K562 (cell line): ENCODE data around the gene PUM1. TPM values are rescaled to one million over a fixed set of nuclear protein-coding genes. Genes with fewer than 3 reads are reported as not detected.
A peak's percentile ranks its signal among the peaks of the same experiment; 100 is the strongest.

Source experiments
- ATAC-seq: fragments of 200-7000 bp; cut with Tn5 transposase; 3 replicates; pipeline ENCODE4 v1.9.1; 2020; ENCODE audit warnings: moderate library complexity
- BruUV-seq: library from RNA; stranded (reverse); fragments of 400-500 nt; replicated peaks from 2 replicates; lab custom pipeline; 2021; lab: Mats Ljungman, UMichigan
- CTCF ChIA-PET: fragments of 300-600 bp; formaldehyde crosslinking; extraction: SDS; loops from one replicate; lab custom pipeline; 2021; ENCODE audit warnings: low intra/inter-chr PET ratio; lab: Yijun Ruan, JAX
- POLR2A ChIA-PET: fragments of 300-600, 350-650 bp; sonication (Branson Sonifier 250); formaldehyde crosslinking; extraction: SDS; loops from one replicate; lab custom pipeline; 2021; ENCODE audit warnings: antibody characterized with exemption, inconsistent platforms; lab: Yijun Ruan, JAX
- DNase-seq, 4 experiments: peaks; one replicate each; pipeline versions ENCODE4 v3.0.0 to v3.0.0-alpha.2; 2011 to 2018; ENCODE audit warnings: low spot score in 3 of 4, mixed read lengths in 3 of 4; ENCODE audit errors: extremely low read depth in 1 of 4
- FAIRE-seq: peaks from 2 replicates; lab custom pipeline; 2011; peaks lifted over from hg19 to GRCh38; lab: Jason Lieb, UNC
- H2AFZ ChIP-seq: 2 replicates; pipeline ENCODE4 v1.6.0; 2011; ENCODE audit warnings: low read depth, low read length, control low read depth, inconsistent platforms
- H3K27ac ChIP-seq: fragments of 200-600 bp; 3 replicates; pipeline ENCODE4 v1.8.0; 2011; ENCODE audit warnings: low read depth, mild to moderate bottlenecking, control low read depth, inconsistent platforms, low read length, moderate library complexity, mixed read lengths; ENCODE audit errors: extremely low read depth
- H3K27me3 ChIP-seq, 2 experiments: fragments of 300-600 bp in 1 of 2; 2 replicates in 1 of 2; 3 replicates in 1 of 2; pipeline versions ENCODE4 v1.6.0 to v1.8.0; 2011; ENCODE audit warnings: inconsistent platforms in 2 of 2, low read length in 2 of 2, mild to moderate bottlenecking in 1 of 2, mixed read lengths in 1 of 2, moderate library complexity in 1 of 2; ENCODE audit not compliant: control insufficient read depth in 2 of 2, insufficient read depth in 2 of 2
- H3K36me3 ChIP-seq: fragments of 300-600 bp; 3 replicates; pipeline ENCODE4 v1.8.0; 2011; ENCODE audit warnings: mild to moderate bottlenecking, low read length, inconsistent platforms; ENCODE audit not compliant: control insufficient read depth, insufficient read depth
- H3K4me1 ChIP-seq, 2 experiments: fragments of 200-600 bp in 1 of 2; replicated peaks in 1 of 2; 2 replicates in 1 of 2; 3 replicates in 1 of 2; pipeline versions ENCODE4 v1.5.1 to v1.8.0; 2011; ENCODE audit warnings: inconsistent platforms in 2 of 2, low read length in 2 of 2, mild to moderate bottlenecking in 1 of 2, mixed read lengths in 1 of 2, moderate library complexity in 1 of 2; ENCODE audit not compliant: control insufficient read depth in 2 of 2, insufficient read depth in 2 of 2
- H3K4me2 ChIP-seq: 2 replicates; pipeline ENCODE4 v1.6.1; 2011; ENCODE audit warnings: low read length, control low read depth, inconsistent platforms, mixed read lengths; ENCODE audit not compliant: insufficient read depth
- H3K4me3 ChIP-seq: fragments of 200-600 bp; sonication (generic), shearing (Covaris generic); 2 replicates; pipeline ENCODE4 v1.5.1; 2016; ENCODE audit warnings: control low read depth, inconsistent platforms
- H3K79me2 ChIP-seq: fragments of 200-600 bp; 3 replicates; pipeline ENCODE4 v1.8.0; 2011; ENCODE audit warnings: low read length, inconsistent platforms; ENCODE audit not compliant: control insufficient read depth, insufficient read depth
- H3K9ac ChIP-seq, 2 experiments: 2 replicates each; pipeline versions ENCODE4 v1.6.0 to v1.6.1; 2011; ENCODE audit warnings: low read depth in 2 of 2, low read length in 2 of 2, control low read depth in 1 of 2, inconsistent platforms in 1 of 2, mild to moderate bottlenecking in 1 of 2, mixed read lengths in 1 of 2; ENCODE audit not compliant: insufficient read depth in 1 of 2
- H3K9me1 ChIP-seq: one replicate; pipeline ENCODE4 v1.6.0; 2011; ENCODE audit warnings: inconsistent platforms, mild to moderate bottlenecking, low read length, moderate library complexity; ENCODE audit not compliant: control insufficient read depth, insufficient read depth
- H3K9me3 ChIP-seq: replicated peaks from 2 replicates; pipeline ENCODE4 v1.5.1; 2011; ENCODE audit warnings: low read depth, low read length, inconsistent platforms; ENCODE audit not compliant: control insufficient read depth, insufficient read depth
- H4K20me1 ChIP-seq: replicated peaks from 2 replicates; pipeline ENCODE4 v1.6.1; 2011; ENCODE audit warnings: low read length, inconsistent platforms, mixed read lengths; ENCODE audit not compliant: control insufficient read depth, insufficient read depth
- CEBPB ChIP-seq: fragments of 450-650 bp; IDR thresholded peaks from 2 replicates; pipeline ENCODE4 v1.6.1; 2016; ENCODE audit warnings: missing genetic modification characterization, missing compliant biosample characterization
- CEBPG ChIP-seq, 3 experiments: fragments of 200-800 bp in 1 of 3; sonication (Bioruptor generic) in 1 of 3; sonication (generic) in 1 of 3; formaldehyde crosslinking in 1 of 3; IDR thresholded peaks in 2 of 3; conservative IDR thresholded peaks in 1 of 3; 2 replicates each; pipeline versions ENCODE4 v1.6.1 to v1.8.0; 2016 to 2022; ENCODE audit warnings: missing compliant biosample characterization in 2 of 3, missing genetic modification characterization in 2 of 3, mild to moderate bottlenecking in 1 of 3, missing genetic modification reagents in 1 of 3
- KLF1 ChIP-seq: fragments of 450-650 bp; IDR thresholded peaks from 2 replicates; pipeline ENCODE4 v1.6.1; 2016; ENCODE audit warnings: missing genetic modification characterization, missing compliant biosample characterization
- MAFF ChIP-seq: IDR thresholded peaks from 2 replicates; pipeline ENCODE4 v1.6.1; 2012; ENCODE audit warnings: low read length, improper control_type of control experiment
- MYNN ChIP-seq, 2 experiments: sonication (generic); formaldehyde crosslinking in 1 of 2; IDR thresholded peaks; 2 replicates each; pipeline versions ENCODE4 v1.5.0 to v1.6.1; 2016 to 2020; ENCODE audit warnings: antibody characterized with exemption in 1 of 2, missing genetic modification reagents in 1 of 2
- TEAD4 ChIP-seq, 2 experiments: sonication (generic) in 1 of 2; formaldehyde crosslinking in 1 of 2; IDR thresholded peaks; 2 replicates each; pipeline versions ENCODE4 v1.6.1 to v1.8.0; 2012 to 2022; ENCODE audit warnings: borderline replicate concordance in 1 of 2, inconsistent platforms in 1 of 2, low read length in 1 of 2, mild to moderate bottlenecking in 1 of 2, missing genetic modification reagents in 1 of 2
- WGBS: fragments of 100-300 bp; shearing (Covaris generic); methylation state at CpG from one replicate; pipeline ENCODE4 v1.1.6; 2016; ENCODE audit warnings: low coverage, mixed read lengths; ENCODE audit not compliant: insufficient coverage; ENCODE audit errors: missing lambda C conversion rate; 5-methylcytosine and 5-hydroxymethylcytosine counted together
- in situ Hi-C: fragments of 300-500 bp; cut with MboI; formaldehyde crosslinking; loops from 4 replicates; pipeline ENCODE4 v1.15.0; 2018; ENCODE audit warnings: inconsistent platforms, mixed read lengths
- intact Hi-C: fragments of 100-400 bp; cut with micrococcal nuclease; formaldehyde crosslinking; loops from 2 replicates; pipeline ENCODE4 v1.14.2; 2022
- polyA plus RNA-seq, 8 experiments: library from polyadenylated mRNA; depleted of rRNA in 4 of 8; stranded (reverse) in 5 of 8; unstranded in 3 of 8; fragments of >200 nt; fragmentation: Nextera tagmentation in 2 of 8; fragmentation: Illumina TruSeq in 1 of 8; extraction: Ambion mirVana in 2 of 8; extraction: Trizol in 1 of 8; gene quantifications; 2 replicates each; pipeline versions ENCODE4 v1.2.1 to v1.2.3, GENCODE V29; 2011 to 2014; ENCODE audit warnings: inconsistent platforms in 1 of 8, missing spikeins in 1 of 8
- total RNA-seq, 7 experiments: library from RNA; depleted of rRNA in 6 of 7; stranded (reverse); fragments of >200 nt in 6 of 7; fragmentation: Illumina TruSeq in 2 of 7; extraction: Trizol in 2 of 7; gene quantifications; 2 replicates each; pipeline versions ENCODE4 v1.2.1 to v1.2.3, GENCODE V29; 2011 to 2021; ENCODE audit warnings: low replicate concordance in 1 of 7
- TF ChIP-seq, protein P1 (sequence below): IDR thresholded peaks from 2 replicates; pipeline ENCODE4 v1.6.1; 2016; ENCODE audit warnings: missing genetic modification characterization, missing compliant biosample characterization

PUM1 gene
- total and polyA plus RNA-seq, 9 of the 15 experiments (the other 6 are each of a cell fraction or from before 2014, with no cell fraction given), result 37.7 to 104 (median 55.7) TPM

DNA sequence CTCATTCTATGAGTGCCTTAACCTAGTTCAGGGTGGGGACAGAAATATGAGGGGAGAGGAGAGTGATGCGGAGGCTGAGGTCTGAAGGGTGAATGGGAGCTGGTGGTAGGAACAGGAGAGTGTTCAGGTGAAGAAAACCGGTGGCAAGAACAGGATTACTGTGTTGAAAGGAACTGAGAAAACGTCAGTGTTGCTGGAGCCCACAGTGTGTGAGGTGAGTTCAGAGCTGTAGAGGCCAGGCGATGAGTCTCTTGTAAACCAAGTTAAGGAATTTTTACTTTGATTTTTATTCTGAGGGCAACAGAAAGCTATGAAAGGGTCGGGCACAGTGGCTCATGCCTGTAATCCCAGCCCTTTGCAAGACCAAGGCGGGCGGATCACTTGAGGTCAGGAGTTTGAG lies 45.3 kb upstream of the PUM1 start:
- Histone ChIP-seq H3K36me3 (no peaks in the 10 kb centered on the region), H3K27me3 (no peaks in the 10 kb centered on the region), H3K79me2 (no peaks in the 10 kb centered on the region), H3K9ac (no peak overlapping the region), H3K4me1 (peaks cover 9% of the 10 kb centered on the region in 2 experiments; a peak in 4 of 5 replicates), H3K27ac (no peak overlapping the region), H2AFZ (no peak overlapping the region), H3K9me3 (no peaks in the 10 kb centered on the region), H4K20me1 (no peaks in the 10 kb centered on the region), H3K4me3 (no peak overlapping the region), H3K4me2 (no peak overlapping the region; the same call in 1 of the 2 replicates), H3K9me1 (no peaks in the 10 kb centered on the region)
- ChIA-PET POLR2A (interaction anchor here (0.6 to 1.5 kb wide), 3 partner anchors 10 to 45 kb away, joined by 3 to 6 read pairs (median 4); partner anchors contain the start of gene PUM1), CTCF (no interaction called here)
- ATAC-seq, result no peak
- no peak for TF ChIP-seq MYNN (IDR thresholded peaks at IDR 0.05)
- no peak for TF ChIP-seq MYNN (CRISPR knock-in tag; IDR thresholded peaks at IDR 0.05)
- TF ChIP-seq MAFF, result no peak
- TF ChIP-seq TEAD4 (IDR thresholded peaks at IDR 0.05; ENCODE audit: low read length), result no peak
- no peak for TF ChIP-seq TEAD4 (CRISPR knock-in tag; IDR thresholded peaks at IDR 0.05; ENCODE audit: borderline replicate concordance)
- no TSS peak for BruUV-seq
- WGBS, result 63% methylated on average over 7 of the region's 7 CpGs
- in situ Hi-C loops (no loop called here), intact Hi-C loops (no loop called here)
- FAIRE-seq, result no peak
- DNase-seq, result no peak

DNA sequence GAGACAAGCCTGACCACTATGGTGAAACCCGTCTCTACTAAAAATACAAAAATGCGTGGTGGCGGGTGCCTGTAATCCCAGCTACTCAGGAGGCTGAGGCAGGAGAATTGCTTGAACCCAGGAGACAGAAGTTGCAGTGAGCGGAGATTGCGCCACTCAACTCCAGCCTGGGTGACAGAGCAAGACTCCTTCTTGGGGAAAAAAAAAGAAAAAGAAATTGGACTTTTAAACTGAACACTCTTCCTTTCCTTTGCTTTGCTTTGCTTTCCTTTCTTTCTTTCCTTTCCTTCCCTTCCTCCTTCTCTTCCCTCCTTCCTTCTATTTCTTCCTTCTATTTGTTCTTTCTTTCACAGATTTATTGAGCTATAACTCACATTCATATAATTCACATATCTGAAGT lies 43.3 kb upstream of the PUM1 start:
- WGBS, result 66% methylated on average over 5 of the region's 5 CpGs
- intact Hi-C loops, result no loop called here
- no peak for FAIRE-seq

More for the DNA sequence above, 43.3 kb upstream of the PUM1 start:
- Histone ChIP-seq H3K4me2 (no peak overlapping the region), H3K27me3 (no peaks in the 10 kb centered on the region), H4K20me1 (no peaks in the 10 kb centered on the region), H3K9ac (no peak overlapping the region), H3K9me1 (no peaks in the 10 kb centered on the region), H3K36me3 (no peaks in the 10 kb centered on the region), H3K4me3 (no peak overlapping the region), H3K27ac (no peak overlapping the region), H3K79me2 (no peaks in the 10 kb centered on the region), H2AFZ (no peak overlapping the region), H3K4me1 (peaks cover 9% of the 10 kb centered on the region in 2 experiments; a peak in 4 of 5 replicates), H3K9me3 (no peaks in the 10 kb centered on the region)
- ChIA-PET CTCF (no interaction called here), POLR2A (interaction anchor here (0.6 to 1.4 kb wide), 3 partner anchors 8 to 135 kb away, joined by 3 to 4 read pairs (median 4); no protein-coding TSS in a partner anchor)
- DNase-seq (no peak), ATAC-seq (no peak)
- no peak for TF ChIP-seq CEBPG (CRISPR knock-in tag; IDR thresholded peaks at IDR 0.05)
- 0 out of 4 replicates have a peak, but pooled peaks of 1 of the 2 experiments have one; percentile 25 for TF ChIP-seq CEBPG (tag; conservative IDR thresholded peaks at IDR 0.05 in 1 of 2, IDR thresholded peaks at IDR 0.05 in 1 of 2)
- TF ChIP-seq, protein P1, sequence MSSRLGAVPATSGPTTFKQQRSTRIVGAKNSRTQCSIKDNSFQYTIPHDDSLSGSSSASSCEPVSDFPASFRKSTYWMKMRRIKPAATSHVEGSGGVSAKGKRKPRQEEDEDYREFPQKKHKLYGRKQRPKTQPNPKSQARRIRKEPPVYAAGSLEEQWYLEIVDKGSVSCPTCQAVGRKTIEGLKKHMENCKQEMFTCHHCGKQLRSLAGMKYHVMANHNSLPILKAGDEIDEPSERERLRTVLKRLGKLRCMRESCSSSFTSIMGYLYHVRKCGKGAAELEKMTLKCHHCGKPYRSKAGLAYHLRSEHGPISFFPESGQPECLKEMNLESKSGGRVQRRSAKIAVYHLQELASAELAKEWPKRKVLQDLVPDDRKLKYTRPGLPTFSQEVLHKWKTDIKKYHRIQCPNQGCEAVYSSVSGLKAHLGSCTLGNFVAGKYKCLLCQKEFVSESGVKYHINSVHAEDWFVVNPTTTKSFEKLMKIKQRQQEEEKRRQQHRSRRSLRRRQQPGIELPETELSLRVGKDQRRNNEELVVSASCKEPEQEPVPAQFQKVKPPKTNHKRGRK (tag), result peak; percentile 68; the same call in 1 of the 2 replicates
- TF ChIP-seq CEBPB, result peak; percentile 70
- no peak for TF ChIP-seq KLF1 (tag)
- no TSS peak for BruUV-seq
- in situ Hi-C loops, result no loop called here
